GM23248 (cell line): Measurements from ENCODE around the gene TSPAN13. TPM values are rescaled to one million over a fixed set of nuclear protein-coding genes. Genes with fewer than 3 reads are reported as not detected.

Experiments
- DNase-seq: peaks from one replicate; pipeline ENCODE4 v3.0.0-alpha.2; 2015
- H2AFZ ChIP-seq: fragments of 200-600 bp; sonication (generic); 2 replicates; pipeline ENCODE4 v1.6.1; 2016; ENCODE audit warnings: antibody characterized with exemption
- H3F3A ChIP-seq: fragments of 200-600 bp; sonication (generic); 2 replicates; pipeline ENCODE4 v1.6.1; 2016; ENCODE audit warnings: mild to moderate bottlenecking, antibody characterized with exemption, mixed run types; ENCODE audit not compliant: insufficient read depth
- H3K27ac ChIP-seq: fragments of 200-600 bp; sonication (generic); 2 replicates; pipeline ENCODE4 v1.5.1; 2016; ENCODE audit warnings: mild to moderate bottlenecking
- H3K27me3 ChIP-seq: fragments of 200-600 bp; sonication (generic); replicated peaks from 2 replicates; pipeline ENCODE4 v1.6.1; 2016; ENCODE audit warnings: mild to moderate bottlenecking; ENCODE audit not compliant: insufficient read depth
- H3K36me3 ChIP-seq: fragments of 200-600 bp; sonication (generic); 2 replicates; pipeline ENCODE4 v1.6.1; 2016; ENCODE audit warnings: low read depth, mild to moderate bottlenecking
- H3K4me1 ChIP-seq: fragments of 200-600 bp; sonication (generic); 2 replicates; pipeline ENCODE4 v1.6.1; 2016; ENCODE audit warnings: mild to moderate bottlenecking; ENCODE audit not compliant: insufficient read depth
- H3K4me2 ChIP-seq: fragments of 200-600 bp; sonication (generic); one replicate; pipeline ENCODE4 v1.6.1; 2016; ENCODE audit warnings: mild to moderate bottlenecking; ENCODE audit not compliant: unreplicated experiment
- H3K4me3 ChIP-seq: fragments of 200-600 bp; sonication (generic); 2 replicates; pipeline ENCODE4 v1.5.1; 2016; ENCODE audit warnings: mild to moderate bottlenecking
- H3K79me2 ChIP-seq: fragments of 200-600 bp; sonication (generic); 2 replicates; pipeline ENCODE4 v1.6.1; 2016; ENCODE audit warnings: mild to moderate bottlenecking; ENCODE audit not compliant: insufficient read depth
- H3K9ac ChIP-seq: fragments of 200-600 bp; sonication (generic); 2 replicates; pipeline ENCODE4 v1.6.1; 2016; ENCODE audit warnings: mild to moderate bottlenecking
- H3K9me2 ChIP-seq: fragments of 200-600 bp; sonication (generic); 2 replicates; pipeline ENCODE4 v1.6.1; 2016; ENCODE audit warnings: mixed run types, mild to moderate bottlenecking, moderate library complexity; ENCODE audit not compliant: insufficient read depth
- H3K9me3 ChIP-seq: fragments of 200-600 bp; sonication (generic); one replicate; pipeline ENCODE4 v1.6.1; 2017; ENCODE audit warnings: low read depth
- H4K20me1 ChIP-seq: fragments of 200-600 bp; sonication (generic); 2 replicates; pipeline ENCODE4 v1.6.0; 2016; ENCODE audit not compliant: insufficient read depth
- EZH2 ChIP-seq: fragments of 200-600 bp; sonication (generic); IDR thresholded peaks from 2 replicates; pipeline ENCODE4 v1.6.1; 2018; ENCODE audit warnings: antibody characterized with exemption, mild to moderate bottlenecking; ENCODE audit not compliant: insufficient read depth, poor library complexity, severe bottlenecking
- EZH2phosphoT487 ChIP-seq: fragments of 200-600 bp; sonication (generic); IDR thresholded peaks from 2 replicates; pipeline ENCODE4 v1.6.1; 2018; ENCODE audit warnings: antibody characterized with exemption, moderate library complexity, mild to moderate bottlenecking, low read depth; ENCODE audit not compliant: insufficient read depth
- WGBS, 2 experiments: methylation state at CpG; one replicate each; pipeline ENCODE4 v1.1.6; 2015 to 2017; ENCODE audit warnings: low lambda C conversion rate in 2 of 2, low coverage in 1 of 2; ENCODE audit errors: missing lambda C conversion rate in 2 of 2; 5-methylcytosine and 5-hydroxymethylcytosine counted together
- in situ Hi-C: fragments of 300-500 bp; cut with MboI; formaldehyde crosslinking; loops from 2 replicates; pipeline ENCODE4 v1.15.0; 2020
- polyA plus RNA-seq: library from polyadenylated mRNA; unstranded; fragments of >200 nt; fragmentation: Nextera tagmentation; extraction: Ambion mirVana; gene quantifications from 2 replicates; pipeline ENCODE4 v1.2.1, GENCODE V29; 2016
- total RNA-seq: library from RNA; depleted of rRNA; stranded (reverse); fragments of >200 nt; shearing (Covaris generic); gene quantifications from 2 replicates; pipeline ENCODE4 v1.2.3, GENCODE V29; 2014

Gene TSPAN13
- total and polyA plus RNA-seq, 2 experiments from 2014 or later = 6.2 to 9.0 TPM

DNA sequence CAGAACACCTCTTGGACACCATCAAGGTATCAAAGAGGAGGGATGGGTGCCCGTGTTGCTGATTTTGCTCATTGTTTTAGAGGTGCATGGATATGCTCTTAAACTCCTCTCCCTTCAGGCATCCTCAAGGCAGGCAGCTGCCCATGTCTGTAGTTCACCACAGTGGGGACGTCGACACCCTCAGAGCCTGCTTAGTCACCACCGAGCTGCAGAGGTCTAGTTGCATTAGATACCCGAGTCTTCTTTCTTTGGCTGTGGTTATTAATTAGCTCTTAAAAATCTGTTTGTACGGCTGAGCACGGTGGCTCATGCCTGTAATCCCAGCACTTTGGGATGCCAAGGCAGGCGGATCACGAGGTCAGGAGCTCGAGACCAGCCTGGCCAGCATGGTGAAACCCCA lies 24.7 kb upstream of the TSPAN13 start:
- WGBS, 2 experiments = 81 to 90% methylated on average over 10 of the region's 10 CpGs
- no peak overlapping the region for H3K27ac ChIP-seq
- H3K36me3 ChIP-seq = no peaks in the 10 kb centered on the region
- no peak overlapping the region for H3K4me2 ChIP-seq
- in situ Hi-C loops = no loop called here
- no peaks in the 10 kb centered on the region for H3K9me2 ChIP-seq
- H3K4me3 ChIP-seq = no peak overlapping the region
- H4K20me1 ChIP-seq = no peaks in the 10 kb centered on the region
- no peaks in the 10 kb centered on the region for H3F3A ChIP-seq
- H2AFZ ChIP-seq = no peak overlapping the region
- H3K4me1 ChIP-seq = no peaks in the 10 kb centered on the region
- no peaks in the 10 kb centered on the region for H3K9me3 ChIP-seq
- TF ChIP-seq EZH2 = no peak
- no peak for TF ChIP-seq EZH2phosphoT487
- no peaks in the 10 kb centered on the region for H3K27me3 ChIP-seq
- no peak overlapping the region for H3K9ac ChIP-seq
- peak; percentile 16 for DNase-seq
- no peaks in the 10 kb centered on the region for H3K79me2 ChIP-seq

DNA sequence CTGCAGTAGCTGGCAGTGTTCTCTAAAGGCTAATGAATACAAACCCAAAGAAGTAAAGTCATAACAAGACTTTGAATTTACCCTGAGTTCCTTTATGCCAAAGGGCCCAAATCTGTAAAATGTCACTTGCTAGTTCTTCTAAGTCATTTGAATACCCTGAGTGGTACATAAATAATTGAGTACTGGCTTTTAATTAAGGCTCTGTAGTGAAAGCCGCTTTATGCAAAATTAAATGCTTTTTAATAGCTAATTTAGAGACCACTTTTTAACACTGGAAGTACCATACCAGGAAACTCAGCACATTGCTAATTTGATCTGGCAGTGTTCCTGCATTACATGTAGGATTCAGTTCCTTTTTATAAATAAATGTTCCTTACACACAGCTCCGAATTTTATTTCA lies 24.0 kb upstream of the TSPAN13 start:
- H3K79me2 ChIP-seq = no peaks in the 10 kb centered on the region
- no peak for DNase-seq
- no peak overlapping the region for H3K27ac ChIP-seq
- TF ChIP-seq EZH2 (no peak), EZH2phosphoT487 (no peak)
- no peaks in the 10 kb centered on the region for H3K27me3 ChIP-seq
- in situ Hi-C loops = no loop called here
- H3K4me1 ChIP-seq = no peaks in the 10 kb centered on the region
- WGBS, 2 experiments = 96 to 98% methylated on average over 2 of the region's 2 CpGs
- no peaks in the 10 kb centered on the region for H4K20me1 ChIP-seq
- no peak overlapping the region for H2AFZ ChIP-seq
- H3K4me3 ChIP-seq = no peak overlapping the region
- no peak overlapping the region for H3K4me2 ChIP-seq
- no peaks in the 10 kb centered on the region for H3F3A ChIP-seq
- no peaks in the 10 kb centered on the region for H3K9me2 ChIP-seq
- H3K9ac ChIP-seq = no peak overlapping the region
- no peaks in the 10 kb centered on the region for H3K9me3 ChIP-seq
- H3K36me3 ChIP-seq = no peaks in the 10 kb centered on the region

DNA sequence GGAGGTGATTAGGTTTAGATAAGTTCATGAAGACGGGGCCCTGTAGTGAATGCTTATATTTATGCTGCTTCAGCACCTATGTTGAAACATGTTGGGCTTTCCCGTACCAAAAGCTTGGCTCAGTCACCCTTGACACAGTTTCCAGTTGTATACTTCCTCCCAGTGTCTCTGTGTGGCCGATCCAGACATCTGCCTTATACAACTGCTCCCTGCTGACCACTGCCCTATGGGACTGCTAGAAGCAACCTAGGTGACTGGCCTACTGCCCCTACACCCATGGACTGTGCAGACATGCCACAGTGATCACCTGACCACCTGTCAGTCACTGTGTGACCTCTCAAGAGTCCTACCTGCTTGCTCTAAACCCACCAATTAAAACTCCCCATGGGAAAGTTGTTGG lies 22.6 kb upstream of the TSPAN13 start:
- no peak for DNase-seq
- in situ Hi-C loops = no loop called here
- Histone ChIP-seq H3K79me2 (no peaks in the 10 kb centered on the region), H3K9me3 (no peaks in the 10 kb centered on the region), H3K9ac (no peak overlapping the region), H3K9me2 (no peaks in the 10 kb centered on the region), H3K4me1 (no peaks in the 10 kb centered on the region), H3K27me3 (no peaks in the 10 kb centered on the region), H3F3A (no peaks in the 10 kb centered on the region), H3K4me2 (no peak overlapping the region), H4K20me1 (no peaks in the 10 kb centered on the region), H2AFZ (no peak overlapping the region), H3K4me3 (no peak overlapping the region), H3K36me3 (no peaks in the 10 kb centered on the region), H3K27ac (no peak overlapping the region)
- TF ChIP-seq EZH2 = no peak
- TF ChIP-seq EZH2phosphoT487 = no peak
- 80 to 88% methylated on average over 3 of the region's 3 CpGs for WGBS, 2 experiments

DNA sequence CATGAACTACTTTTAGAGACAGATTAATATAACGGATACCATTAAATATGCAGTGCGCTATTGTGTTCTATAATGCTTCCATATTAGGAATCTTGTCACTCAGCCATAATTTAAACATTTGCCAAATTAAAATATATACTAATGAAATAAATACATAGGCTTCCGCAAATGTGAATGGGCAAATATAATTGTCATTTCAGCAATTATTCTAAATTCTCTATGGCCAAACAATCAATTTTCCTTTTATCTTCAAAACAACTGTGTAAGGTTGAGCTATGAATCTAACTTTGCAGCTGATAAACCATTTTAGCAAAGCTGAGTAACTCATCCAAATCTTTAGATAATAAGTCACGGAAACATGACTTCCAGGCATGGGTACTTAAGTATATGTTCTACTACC lies 20.7 kb upstream of the TSPAN13 start:
- Histone ChIP-seq H3K9me3 (no peaks in the 10 kb centered on the region), H3K27ac (no peak overlapping the region), H3K36me3 (no peaks in the 10 kb centered on the region), H3K9me2 (no peaks in the 10 kb centered on the region), H3F3A (no peaks in the 10 kb centered on the region), H3K4me2 (no peak overlapping the region), H2AFZ (no peak overlapping the region), H3K4me3 (no peak overlapping the region), H4K20me1 (no peaks in the 10 kb centered on the region), H3K9ac (no peak overlapping the region), H3K4me1 (no peaks in the 10 kb centered on the region), H3K27me3 (no peaks in the 10 kb centered on the region), H3K79me2 (no peaks in the 10 kb centered on the region)
- DNase-seq = no peak
- TF ChIP-seq EZH2phosphoT487 = no peak
- no peak for TF ChIP-seq EZH2
- 94 to 97% methylated on average over 4 of the region's 4 CpGs for WGBS, 2 experiments
- in situ Hi-C loops = no loop called here

DNA sequence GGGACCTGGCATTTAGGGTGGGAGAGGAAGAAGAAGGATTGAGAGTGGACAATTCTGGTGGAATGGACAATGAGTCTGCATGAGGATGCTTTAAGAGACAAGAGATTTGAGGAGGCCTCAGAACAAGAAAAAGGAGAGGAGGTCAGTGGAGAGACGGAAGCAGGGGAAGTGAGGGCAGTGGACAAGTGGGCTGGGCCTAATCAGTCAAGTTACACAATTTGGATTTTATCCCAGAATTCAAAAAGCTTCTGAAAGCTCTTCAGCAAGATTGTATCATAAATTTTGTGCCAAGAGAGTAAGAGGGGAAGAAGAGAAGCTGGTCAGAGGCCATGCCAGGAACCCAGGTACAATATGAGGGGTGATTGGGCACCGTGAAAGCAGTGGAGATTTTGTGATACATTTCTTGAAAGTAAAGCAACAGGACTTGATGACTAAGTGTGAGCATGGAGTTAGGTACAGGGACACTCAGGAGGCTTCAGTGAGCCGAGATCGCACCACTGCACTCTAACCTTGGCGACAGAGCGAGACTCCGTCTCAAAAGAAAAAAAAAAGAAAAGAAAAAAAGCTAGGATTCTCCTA lies 19.3 kb upstream of the TSPAN13 start:
- Histone ChIP-seq H3F3A (no peaks in the 10 kb centered on the region), H3K27me3 (no peaks in the 10 kb centered on the region), H3K79me2 (no peaks in the 10 kb centered on the region), H3K9me2 (no peaks in the 10 kb centered on the region), H3K27ac (no peak overlapping the region), H4K20me1 (no peaks in the 10 kb centered on the region), H3K4me2 (no peak overlapping the region), H3K4me1 (no peaks in the 10 kb centered on the region), H3K9me3 (no peaks in the 10 kb centered on the region), H3K36me3 (no peaks in the 10 kb centered on the region), H3K9ac (no peak overlapping the region), H3K4me3 (no peak overlapping the region), H2AFZ (no peak overlapping the region)
- WGBS, 2 experiments = 97% methylated on average over 7 of the region's 7 CpGs
- TF ChIP-seq EZH2 (no peak), EZH2phosphoT487 (no peak)
- no peak for DNase-seq
- in situ Hi-C loops = no loop called here
